ENCODE results near the gene ELAVL1.
"Not testable (repeated sequence)": the region's sequence is repeated elsewhere in the genome, so short reads cannot be mapped to it uniquely, and the experiment has no call there.

The ELAVL1 gene

DNA sequence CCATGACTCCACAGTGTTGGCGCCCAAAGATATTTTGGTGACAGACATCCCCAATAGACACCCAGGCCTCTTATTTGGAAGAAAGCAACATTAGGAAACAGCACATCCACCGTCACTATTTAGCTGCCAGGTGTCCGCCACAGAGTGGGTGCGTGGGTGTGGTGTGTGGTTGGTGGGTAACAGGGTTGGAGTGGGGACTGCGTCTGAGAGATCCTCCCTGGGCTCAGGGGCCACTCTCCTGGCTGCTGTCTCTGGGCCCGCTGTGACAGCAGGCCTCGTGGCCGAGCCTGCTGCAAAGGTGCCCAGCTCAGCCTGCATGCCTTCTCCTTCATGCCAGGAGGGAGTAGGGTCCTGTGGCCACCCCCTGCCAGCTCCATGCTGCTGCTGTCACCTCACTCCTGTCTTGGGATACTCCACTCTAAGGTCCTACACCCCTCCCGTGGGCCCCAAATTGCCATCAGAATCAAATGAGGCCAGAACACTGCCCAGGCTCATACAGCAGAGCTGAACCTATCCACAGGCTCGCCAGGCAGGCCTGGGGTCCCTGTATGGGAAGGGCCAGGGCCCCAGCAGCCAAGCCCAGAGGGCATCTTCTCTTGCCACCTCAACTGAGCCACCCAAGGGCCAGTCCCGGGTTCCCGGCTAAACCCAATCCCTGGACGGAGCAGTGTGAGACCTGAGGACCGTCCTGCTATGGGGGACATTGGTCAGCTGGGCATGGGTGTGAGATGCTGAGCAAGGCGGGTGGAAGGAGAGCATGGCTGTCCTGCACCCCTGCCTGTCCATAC is 37.2 kb downstream of the ELAVL1 start:
- no peak for DNase-seq

DNA sequence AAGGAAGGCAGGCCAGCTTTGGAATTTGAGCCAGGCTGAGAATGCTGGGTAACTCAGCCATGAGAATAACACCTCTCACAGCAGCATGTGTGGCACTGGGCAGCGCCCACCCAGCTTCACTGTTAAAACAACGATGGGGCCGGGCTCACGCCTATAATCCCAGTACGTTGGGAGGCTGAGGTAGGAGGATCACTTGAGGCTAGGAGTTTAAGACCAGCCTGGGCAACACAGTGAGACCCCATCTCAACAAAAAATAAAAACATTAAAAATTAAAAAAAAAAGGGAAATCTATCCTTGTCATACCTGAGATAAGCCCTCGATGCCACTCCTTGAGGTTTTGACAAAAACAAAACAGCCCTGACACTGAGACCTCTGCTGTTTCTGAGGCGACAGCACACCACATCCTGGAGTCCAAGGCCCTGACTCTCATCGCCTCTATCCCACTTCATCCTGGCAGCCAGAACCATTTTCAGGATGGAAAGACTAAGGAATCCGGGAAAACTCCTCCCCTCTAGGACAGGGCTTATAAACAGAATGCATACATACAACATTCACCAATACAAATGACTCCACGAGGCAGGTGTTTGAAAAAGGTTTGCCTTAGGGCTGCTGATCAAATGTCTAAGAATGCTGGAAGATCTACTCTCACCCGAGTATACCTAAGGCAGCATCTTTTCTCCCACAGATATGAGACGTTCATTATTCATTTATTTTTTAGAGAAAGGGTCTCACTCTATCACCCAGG is 39.3 kb downstream of the ELAVL1 start:
- no peak for DNase-seq

- no peak for DNase-seq
Measured at GRCh38 chr19:7965259-7965841, 40.1 kb downstream of the ELAVL1 start.

DNA sequence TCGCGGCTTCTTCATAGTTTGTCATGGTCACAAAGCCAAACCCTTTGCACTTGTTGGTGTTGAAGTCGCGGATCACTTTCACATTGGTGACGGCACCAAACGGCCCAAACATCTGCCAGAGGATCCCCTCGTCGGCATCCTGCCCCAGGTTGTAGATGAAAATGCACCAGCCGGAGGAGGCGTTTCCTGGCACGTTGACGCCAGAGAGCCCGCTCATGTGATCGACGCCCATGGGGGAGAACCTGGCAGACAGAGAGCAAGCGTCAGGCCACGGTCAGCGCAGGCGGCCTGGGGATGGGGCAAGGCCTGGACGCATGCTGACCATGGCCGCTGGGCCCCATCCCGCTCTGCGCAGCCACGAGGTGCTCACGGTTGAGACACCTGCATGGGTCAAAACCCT is 41.9 kb downstream of the ELAVL1 start:
- DNase-seq = no peak

DNA sequence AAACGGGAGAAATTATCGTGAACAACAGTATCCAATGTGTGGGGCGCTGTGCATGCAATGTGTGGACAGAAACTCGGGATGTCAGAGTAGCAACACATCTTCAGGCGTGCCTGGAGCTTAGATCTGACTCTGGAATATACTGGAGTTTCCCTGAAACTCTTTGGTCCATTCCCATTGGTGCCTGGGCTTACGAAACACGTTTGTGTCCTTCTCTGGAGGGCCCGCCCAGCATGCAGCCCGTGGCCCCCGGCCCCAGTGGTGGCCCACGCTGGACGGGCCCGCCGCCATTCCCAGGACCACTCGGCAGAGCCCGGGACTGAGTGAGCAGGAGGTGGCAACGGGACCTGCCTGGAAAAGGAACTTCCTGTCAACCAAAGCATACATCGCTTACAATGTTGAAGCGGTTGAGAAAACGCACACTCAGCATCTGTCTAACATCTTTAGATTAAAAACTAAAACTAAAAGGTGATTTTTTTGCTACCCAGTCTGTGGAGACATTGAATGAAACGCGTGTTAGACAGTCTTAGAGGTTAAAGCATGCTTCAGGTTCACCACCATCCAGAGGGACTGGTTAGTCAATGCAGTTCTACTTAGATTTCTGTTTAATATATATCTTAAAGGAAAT is 42.7 kb downstream of the ELAVL1 start:
- DNase-seq = no peak

DNA sequence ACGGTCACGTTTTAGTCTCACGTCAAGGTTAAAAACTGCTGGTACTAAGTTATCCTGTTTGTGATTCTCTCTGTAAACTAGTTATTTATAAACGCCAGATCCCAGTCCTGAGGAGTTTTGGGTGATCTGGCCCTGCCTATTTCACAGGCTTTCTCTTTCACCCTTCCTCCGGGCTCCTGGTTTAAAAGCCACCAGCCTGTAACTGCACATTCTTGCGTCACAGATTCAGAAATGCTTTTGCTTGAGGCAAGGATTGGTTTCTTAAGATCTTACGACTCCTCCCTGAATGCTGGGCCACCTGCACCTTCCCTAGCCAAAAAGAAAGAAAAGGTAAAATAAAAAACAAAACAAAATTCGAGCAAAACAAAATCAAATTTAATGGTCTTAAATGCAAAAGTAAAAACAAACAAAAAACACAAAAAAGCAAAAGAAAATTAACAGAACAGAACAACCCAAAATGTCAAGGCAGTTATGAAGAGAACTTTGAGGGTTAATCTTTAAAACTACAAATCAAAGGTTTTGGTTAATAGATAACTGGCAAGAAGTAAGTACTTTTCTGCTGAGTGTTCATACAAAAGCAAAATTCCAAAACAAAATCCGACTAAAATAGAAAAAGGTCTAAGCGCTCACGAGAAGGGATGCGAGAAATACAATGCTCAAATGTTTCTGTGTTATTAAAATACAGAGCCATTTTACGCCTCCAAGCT is 43.4 kb downstream of the ELAVL1 start:
- DNase-seq = no peak

DNA sequence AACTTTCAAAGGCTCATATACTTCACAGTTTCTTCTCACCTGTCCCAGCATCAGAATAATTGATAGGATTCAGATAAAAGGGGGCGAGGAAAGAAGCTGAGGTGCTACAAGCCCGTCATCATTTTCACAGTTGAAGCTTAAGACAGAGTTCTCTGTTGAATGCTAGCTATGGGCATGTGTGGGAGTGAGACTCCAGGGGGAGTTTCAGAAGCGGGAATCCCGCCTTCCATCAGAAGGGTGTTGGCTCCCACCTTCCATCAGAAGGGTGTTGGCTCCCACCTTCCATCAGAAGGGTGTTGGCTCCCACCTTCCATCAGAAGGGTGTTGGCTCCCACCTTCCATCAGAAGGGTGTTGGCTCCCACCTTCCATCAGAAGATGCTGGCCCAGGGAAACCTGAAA is 44.4 kb downstream of the ELAVL1 start:
- DNase-seq = not testable (repeated sequence)

GRCh38 chr19:7959211-7959610 is 46.2 kb downstream of the ELAVL1 start:
- no peak for DNase-seq

DNA sequence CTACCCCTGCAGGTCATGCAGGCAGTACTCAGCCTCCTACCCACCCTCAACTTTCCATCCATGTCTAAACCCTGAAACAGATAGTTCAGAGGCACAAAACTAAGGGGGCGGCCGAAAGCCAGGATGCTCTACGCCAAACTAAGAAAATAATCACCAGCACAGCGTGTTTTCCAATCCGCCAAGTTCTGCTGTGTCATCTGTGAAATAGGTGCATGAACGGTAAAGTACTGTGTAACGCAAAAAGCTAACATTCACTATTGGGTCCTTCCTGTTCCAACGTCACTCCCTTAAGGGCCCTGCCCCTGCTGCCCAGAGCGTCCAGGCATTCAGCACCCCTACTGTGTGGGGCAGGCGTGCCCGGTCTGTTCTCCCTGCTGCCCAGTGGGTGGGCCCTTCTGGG is 49.7 kb downstream of the ELAVL1 start:
- DNase-seq = no peak

- DNase-seq = no peak
Measured at GRCh38 chr19:7953576-7953975, 51.9 kb downstream of the ELAVL1 start.

GRCh38 chr19:7953060-7953459 is 52.4 kb downstream of the ELAVL1 start:
- no peak for DNase-seq

- DNase-seq = no peak
Measured at GRCh38 chr19:7947939-7948338, 57.5 kb downstream of the ELAVL1 start.

- DNase-seq = peak; percentile 88
Measured at GRCh38 chr19:7944177-7944761, 61.2 kb downstream of the ELAVL1 start.

DNA sequence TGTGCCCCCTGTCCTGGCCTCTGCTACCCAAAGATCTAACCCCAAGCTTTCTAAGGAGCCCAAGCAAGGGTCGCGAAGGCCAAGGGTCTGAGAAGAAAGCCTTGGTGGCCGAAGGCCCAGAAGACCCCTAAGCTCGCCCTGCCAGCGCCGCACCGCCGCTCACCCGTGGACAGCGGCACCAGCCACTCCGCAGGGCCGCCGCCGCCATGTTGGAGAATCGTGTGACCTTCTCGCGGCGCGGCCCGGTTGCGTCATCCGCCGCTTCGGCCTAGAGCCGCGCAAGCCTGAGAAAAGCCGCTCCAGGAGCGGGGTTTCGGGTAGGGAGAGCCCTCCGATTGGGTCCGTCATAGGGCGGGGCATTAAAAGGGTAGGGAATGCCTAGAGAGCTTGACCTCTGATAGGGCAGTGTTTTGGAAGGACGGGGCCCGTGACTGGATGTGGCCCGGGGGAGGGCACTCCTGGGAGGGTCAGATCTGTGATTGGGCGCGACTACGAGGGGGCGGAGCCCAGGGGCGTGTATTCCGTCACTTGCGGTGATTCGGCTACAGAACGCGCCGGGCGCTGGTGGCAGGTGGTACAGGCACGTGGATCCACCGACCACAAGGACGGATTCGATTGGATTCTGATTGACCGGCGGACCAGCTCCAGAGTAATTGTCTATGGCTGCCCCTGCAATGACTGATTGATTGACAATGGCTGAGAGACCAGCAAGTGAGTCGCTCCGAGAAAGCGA is 61.8 kb downstream of the ELAVL1 start, which contains the start of gene TIMM44:
Gene TIMM44, minus strand, starts transcription at position 223 of the 733 bp plus-strand sequence. Its CDS starts 15 bp downstream, at position 208.
- peak; percentile 97 for DNase-seq

DNA sequence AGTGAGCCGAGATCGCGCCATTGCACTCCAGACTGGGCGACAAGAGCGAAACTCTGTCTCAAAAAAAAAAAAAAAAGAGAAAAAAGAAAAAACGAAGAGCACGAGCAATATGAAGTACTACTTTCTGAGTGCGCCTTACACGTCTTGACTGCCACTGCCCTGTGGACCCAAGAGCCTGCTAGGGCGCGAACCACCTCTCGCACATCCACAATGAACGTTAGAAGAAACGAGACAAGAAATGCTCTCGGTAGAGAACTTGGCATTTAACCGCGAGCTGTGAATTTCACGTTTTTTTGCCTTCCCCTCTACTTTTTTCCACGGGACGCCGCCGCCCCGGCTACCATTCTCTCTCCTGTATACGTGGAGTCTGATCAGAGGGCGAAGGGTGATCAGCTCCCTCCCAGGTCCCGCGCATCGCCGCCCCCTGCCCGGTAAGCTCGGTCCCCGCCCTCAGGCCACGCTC is 62.4 kb downstream of the ELAVL1 start:
- no peak for DNase-seq

DNA sequence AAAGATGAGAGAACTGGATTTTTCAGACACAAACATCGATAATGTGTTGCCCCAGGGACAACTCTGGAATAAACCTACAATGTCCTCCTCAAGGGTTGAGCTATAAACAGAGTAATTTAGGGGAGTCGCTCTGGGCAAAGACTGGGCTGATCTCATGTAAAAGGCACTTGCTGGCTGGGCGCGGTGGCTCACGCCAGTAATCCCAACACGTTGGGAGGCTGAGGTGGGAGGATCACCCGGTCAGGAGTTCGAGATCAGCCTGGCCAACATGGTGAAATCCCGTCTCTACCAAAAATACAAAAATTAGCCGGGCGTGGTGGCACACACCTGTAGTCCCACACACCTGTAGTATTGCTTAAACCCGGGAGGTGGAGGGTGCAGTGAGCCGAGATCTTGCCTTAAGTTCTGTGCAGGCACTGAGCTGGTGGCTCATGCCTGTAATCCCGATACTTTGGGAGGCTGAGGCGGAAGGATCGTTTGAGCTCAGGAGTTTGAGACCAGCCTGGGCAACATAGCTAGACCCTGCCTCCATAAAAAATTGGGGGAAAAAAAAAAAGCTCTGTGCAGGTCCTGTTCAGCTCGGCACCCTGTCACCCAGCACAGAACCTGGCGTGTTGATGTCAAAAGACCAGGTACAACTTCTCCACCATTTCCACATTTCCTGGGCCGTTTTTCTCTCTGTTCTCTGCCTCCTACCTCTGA is 63.4 kb downstream of the ELAVL1 start:
- no peak for DNase-seq

GRCh38 chr19:7940841-7941240 is 64.6 kb downstream of the ELAVL1 start:
- no peak for DNase-seq

- DNase-seq = no peak
Measured at GRCh38 chr19:7934766-7935165, 70.7 kb downstream of the ELAVL1 start.

- DNase-seq = no peak
Measured at GRCh38 chr19:7933828-7934725, 71.4 kb downstream of the ELAVL1 start.

- no peak for DNase-seq
Measured at GRCh38 chr19:7933411-7933810, 72.0 kb downstream of the ELAVL1 start.
